A204.1 (cell line): Measurements from ENCODE around the gene MTURN.
"Not testable (repeated sequence)": the region's sequence is repeated elsewhere in the genome, so short reads cannot be mapped to it uniquely, and the experiment has no call there.

Source experiments
- FAIRE-seq: peaks from 2 replicates; lab custom pipeline; 2012; peaks lifted over from hg19 to GRCh38; lab: Jason Lieb, UNC

The MTURN gene

DNA sequence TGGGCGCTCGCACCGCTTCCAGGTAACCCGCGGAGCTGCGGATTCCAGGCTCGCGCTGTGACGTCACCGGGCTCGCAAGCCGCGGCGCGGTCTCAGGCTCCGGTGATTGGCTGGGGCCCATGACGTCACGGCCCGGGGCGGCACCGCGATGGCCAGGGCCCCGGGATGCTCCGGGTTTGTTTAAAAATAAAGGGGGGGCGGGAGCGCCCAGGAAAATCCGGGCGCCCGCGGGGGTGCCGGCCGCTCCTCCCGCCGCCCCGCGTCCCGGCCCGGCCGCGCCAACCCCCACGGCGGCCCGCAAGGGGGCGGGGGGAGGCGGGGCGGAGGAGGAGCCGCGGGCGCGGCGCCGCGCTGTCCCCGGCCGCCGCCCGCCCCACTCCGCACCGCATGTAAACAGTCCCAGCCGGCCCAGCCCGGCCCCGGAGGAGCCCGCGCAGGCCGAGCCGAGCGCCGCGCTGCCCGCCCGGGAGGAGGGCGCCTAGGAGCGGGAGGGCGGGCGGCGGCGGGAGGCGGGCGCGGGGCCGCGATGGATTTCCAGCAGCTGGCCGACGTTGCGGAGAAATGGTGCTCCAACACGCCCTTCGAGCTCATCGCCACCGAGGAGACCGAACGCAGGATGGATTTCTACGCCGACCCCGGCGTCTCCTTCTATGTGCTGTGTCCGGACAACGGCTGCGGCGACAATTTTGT, at the start of gene MTURN:
MTURN (plus strand) TSS at position 376 of the 690 bp plus-strand sequence; CDS start at position 527, 151 bp downstream.
- no peak for FAIRE-seq

DNA sequence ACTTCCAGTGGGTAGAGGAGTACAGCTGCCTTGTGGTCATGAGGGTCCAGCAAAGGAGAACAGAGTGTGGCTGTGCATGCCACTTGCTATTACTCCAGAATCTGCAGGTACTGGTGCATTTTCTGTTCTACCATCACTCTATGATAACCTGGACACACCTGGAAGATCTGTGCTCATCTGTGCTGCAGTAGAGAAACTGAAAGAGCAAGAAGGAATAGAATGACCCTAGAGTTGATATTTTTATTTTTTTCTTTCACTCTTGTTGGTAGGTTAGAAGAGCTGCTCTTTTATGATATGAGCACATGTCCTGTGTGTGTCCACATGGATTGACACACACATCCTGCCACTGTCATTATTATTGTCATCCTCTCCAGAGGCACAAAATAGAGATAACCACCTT, 48.3 kb upstream of the MTURN start:
- no peak for FAIRE-seq

DNA sequence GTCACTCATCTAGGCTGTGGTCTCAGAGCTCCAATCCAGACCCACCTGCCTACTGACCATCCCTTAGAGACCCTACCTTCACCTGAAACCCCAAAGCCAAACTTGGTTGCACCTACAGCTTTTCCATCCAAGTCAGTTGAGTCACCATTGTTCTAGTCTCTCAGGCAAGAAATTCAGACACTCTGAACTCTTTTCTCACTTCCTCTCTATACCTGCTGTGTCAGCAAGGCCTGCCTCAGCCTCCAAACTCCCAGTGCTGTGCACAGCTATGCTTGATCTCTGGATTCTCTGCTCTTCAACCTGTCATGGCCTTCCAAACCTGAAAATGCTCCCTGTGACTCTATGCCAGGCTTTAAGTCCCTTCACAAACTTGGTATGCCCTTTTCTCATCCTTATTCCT, 47.4 kb upstream of the MTURN start:
- no peak for FAIRE-seq

DNA sequence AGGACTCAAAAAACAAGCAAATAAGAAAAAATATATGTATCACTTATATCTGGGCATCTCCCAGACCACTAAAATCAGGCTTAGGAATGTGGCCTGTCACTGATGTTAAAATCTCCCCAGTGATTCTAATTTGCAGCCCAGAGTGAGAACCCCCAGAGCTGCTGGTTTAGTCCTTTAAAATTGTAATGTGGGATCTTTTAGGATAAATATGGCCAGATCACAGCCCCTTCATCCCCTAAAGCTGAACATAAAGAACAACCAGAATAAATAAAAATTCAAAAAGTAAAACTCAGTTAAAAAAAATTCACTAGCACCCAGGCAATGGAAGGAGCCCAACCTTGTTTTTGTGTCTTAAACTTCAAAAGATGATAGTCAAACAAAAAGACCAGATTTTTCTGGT, 46.4 kb upstream of the MTURN start:
- FAIRE-seq: no peak

DNA sequence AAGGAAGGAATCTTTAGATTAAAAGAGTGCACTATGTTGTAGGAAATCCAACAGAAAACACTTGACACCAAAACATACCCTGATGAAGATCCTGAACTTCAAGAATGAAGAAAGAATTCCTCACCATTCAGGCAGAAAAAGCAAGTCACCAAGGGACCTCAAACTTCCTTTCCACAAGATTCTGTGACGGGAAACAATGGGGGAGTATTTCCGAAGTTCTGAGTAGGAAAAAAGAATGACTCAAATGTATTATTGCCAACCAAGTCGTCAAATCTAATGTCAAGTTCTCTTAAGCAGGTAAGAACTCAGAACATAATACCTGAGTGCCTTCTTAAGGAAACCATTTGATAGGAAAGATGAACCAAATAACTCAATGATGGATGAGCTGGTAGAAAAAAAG, 44.7 kb upstream of the MTURN start:
- FAIRE-seq: no peak

DNA sequence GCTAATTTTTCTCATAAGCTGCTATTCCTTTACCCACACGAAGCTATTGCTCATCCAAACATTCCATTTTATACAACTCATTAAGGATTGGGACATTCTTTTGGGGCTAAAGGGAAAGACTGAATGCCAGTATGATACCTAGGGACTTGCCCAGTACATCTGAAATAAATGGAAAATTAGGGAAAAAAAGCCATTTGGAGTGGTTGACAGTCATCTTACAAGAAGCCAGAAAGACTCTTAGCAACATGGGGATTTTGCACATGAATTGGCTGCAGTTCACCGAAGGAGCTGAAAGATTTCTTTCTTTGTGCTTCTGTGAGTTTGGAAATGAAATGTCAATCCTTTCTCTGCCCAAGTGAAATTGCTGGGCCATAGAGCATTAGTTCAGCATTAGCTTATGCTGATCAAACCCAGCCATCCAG, 43.3 kb upstream of the MTURN start:
- no peak for FAIRE-seq

DNA sequence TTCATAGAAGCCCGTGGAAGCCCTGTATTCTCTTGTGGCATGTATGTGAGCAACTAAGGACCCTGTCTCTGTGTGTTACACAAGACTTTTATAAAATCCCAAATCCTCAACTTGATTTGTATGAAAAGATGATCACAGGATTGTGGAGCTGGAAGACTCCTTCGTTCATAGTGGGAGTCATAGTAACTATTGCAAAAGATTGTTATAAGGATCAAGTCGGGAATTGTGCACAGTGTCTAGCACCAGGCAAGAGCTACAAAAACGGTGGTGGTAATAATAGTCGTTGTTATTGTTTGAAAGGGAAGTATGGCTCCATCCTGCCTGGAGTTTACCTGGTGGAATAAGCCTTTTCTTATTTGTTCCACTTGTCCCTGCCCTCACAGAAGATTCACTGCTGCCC, 42.8 kb upstream of the MTURN start:
- FAIRE-seq: no peak

DNA sequence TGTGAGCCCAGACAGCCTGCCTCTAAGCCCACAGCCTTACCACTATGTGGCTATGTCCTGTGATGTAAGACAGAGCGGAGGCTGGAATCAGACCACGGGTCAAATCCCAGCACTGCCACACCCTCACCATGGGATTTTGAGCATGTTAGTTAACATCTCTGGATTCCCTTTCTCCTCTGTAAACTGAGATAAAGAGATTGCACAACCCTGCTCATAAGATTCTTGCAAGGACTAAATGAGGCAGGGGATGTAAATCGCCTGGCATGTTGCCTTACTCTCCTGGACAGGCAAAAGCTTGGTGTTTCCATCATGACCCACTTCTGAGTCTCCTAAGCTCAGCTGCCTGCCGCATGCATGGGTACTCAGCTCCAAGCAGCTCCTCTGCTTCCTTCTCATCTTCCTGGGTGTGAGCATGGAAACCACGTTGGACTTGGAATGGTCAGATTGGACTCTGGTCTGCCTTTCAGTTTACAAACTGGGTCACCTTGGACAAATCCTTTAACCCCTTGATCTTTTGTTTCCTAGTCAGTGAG, 41.3 kb upstream of the MTURN start:
- no peak for FAIRE-seq

DNA sequence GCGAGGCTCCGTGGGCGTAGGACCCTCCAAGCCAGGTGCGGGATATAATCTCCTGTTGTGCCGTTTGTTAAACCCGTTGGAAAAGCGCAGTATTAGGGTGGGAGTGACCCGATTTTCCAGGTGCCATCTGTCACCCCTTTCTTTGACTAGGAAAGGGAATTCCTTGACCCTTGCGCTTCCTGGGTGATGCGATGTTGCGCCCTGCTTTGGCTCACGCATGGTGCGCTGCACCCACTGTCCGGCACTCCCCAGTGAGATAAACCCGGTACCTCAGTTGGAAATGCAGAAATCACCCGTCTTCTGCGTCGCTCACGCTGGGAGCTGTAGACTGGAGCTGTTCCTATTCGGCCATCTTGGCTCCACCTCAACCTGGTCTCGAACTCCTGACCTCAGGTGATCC, 36.2 kb upstream of the MTURN start:
- not testable (repeated sequence) for FAIRE-seq

DNA sequence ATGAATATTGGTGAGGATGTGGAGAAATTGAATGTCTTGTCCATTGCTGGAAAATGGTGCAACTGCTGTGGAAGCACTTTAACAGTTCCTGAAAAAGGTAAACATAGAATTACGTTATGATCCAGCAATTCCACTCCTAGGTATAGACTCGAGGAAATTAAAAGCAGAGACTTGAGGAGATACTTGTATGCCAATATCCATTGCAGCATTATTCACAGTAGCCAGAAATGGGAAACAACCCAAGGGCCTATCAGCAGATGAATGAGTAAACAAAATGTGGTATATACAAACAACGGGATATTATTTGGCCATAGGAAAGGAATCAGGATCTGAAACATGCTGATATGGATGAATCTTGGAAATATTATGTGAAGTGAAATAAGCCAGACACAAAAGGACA, 32.5 kb upstream of the MTURN start:
- no peak for FAIRE-seq

DNA sequence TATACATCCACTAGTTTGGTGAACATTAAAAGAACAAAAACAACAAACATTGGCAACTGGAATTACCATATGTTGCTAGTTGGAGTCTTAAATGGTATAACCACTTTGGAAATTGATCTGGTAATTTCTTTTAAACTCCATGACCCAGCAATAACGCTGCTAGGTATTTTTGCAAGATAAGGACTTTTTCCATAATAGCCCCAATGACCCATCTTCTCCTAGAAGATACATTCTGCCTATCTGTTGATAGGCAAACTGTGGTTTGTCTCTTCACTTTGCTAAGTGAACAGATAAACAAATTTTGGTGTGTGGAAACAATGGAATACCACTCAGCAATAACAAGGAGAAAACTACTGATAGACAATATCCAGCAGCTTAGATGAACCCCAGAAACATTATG, 30.6 kb upstream of the MTURN start:
- no peak for FAIRE-seq

DNA sequence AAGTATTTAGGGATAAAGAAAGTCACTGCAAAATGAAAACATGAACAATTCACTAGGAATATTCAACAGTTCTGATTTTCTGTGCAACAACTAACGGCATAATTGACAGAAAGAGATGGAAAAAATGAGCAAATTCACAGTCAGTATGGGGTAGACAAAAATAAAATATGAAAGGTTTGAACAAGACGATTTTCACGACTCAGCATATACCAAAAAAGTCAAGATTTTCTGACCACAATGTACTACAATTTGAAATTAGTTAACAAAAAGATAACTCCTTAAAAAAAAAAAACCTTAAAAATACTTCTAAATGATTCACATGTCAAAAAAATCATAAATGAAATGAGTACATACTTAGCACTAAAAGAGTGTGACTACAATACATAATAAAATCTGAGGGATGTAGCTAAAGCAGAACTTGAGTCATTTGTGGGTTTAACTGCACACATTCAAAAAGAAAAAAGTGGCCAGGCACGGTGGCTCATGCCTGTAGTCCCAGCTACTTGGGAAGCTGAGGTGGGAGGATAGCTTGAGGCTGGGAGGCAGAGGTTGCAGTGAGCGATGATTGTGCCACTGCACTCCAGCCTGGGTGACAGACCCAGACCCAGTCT, 22.6 kb upstream of the MTURN start:
- FAIRE-seq: no peak

DNA sequence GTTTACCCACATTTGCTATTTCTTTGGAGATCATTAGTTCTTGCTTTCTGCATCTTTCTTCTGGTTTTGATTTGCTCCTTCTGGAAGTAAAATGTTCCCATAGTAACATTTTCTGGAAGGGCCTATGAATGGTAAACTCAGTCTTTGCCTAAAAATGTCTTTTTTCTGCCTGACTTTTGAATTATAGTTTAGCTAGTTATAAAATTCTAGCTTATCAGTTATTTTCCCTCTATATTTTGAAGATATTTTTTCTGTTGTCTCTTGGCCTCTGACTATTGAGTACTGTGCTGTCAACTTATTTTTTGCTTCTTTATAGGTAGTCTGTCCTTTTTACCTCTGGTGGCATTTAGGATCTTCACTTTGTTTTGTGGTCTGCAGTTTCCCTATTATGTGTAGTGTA, 21.6 kb upstream of the MTURN start:
- no peak for FAIRE-seq

DNA sequence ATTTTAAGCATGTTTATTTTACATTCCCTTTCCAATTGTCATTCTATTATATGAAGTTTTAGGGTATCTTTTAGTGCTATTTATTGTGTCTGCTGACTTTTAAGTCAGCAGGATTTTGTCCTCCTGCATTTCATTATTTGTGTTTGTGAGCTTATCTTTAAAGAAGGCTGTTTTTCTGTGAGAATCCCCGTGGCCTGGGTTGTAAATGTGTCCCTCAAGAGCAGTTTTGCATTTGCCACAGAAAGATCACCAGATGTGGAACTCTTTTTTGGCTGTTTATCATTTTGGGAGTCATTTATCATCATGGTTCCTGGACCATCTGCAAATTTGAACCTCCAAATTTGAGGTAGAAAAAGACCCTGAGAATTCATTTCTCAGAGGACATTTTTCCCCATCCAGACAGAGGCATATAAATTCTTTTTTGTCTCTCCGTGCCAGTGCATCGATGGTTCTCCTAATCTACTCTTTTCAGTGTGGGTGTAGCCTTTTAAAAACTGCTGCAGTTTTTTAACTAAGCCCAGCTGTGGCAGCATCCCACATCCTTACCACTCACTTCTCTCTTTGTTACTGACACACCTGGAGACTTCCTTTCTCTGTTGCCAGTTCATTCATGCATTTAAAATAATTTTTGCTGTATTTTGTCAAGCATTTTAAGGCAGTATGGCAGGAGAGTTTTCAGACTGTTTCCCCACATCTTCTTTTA, 20.1 kb upstream of the MTURN start:
- FAIRE-seq: no peak

DNA sequence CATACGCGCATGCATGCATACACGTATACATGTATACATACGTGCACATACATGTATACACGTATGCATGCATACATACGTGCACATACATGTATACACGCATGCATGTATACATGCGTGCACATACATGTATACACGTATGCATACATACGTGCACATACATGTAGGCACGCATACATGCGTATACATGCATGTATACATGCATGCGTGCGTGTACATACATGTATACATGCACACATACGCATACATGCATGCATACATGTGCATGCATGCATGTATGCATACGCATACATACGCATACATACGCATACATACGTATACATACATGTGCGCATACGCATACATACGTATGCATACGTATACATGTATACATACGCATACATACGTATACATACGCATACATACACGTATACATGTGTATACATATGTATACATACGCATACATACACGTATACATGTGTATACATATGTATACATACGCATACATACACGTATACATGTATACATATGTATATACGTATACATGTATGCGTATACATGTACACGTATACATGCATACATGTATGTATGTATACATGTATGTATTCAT, 19.0 kb upstream of the MTURN start:
- FAIRE-seq: no peak

DNA sequence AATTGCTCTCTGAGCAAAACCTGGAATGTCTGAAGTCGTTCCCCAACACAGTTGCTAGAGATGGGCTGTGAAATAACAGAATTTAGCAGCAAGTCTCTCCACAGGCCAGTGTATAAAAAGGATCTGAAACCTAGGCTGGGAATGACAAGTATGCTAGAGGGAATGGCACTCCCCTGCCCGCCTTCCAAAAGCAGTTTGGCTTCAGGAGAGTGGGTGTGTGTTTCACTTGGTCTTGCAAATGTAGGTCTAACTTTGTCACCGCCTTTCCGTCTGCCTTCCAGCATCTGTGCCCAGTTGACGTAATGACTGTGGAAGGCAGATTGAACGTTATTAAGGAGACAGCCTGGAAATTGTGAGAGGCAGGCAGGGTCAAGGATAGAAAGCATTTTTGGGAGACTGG, 18.0 kb upstream of the MTURN start:
- FAIRE-seq: no peak

DNA sequence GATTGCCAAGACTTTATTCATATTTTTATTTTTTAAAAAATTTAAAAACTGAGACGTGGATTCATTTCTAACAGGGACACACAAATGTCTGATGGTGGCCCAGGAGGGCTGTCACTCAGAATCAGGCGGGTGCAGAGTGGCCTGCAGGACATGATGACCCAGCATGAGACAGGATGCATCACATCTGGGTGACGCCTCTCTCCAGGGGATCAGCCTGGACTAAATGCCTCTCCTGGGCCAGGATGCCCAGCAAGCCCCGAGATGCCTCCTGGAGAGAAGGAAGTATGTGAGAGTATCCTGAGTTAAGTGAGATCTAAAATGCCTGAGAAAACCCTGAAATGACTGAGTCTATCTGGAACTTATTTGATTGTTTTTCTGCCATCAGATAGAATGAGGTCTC, 16.9 kb upstream of the MTURN start:
- FAIRE-seq: no peak

DNA sequence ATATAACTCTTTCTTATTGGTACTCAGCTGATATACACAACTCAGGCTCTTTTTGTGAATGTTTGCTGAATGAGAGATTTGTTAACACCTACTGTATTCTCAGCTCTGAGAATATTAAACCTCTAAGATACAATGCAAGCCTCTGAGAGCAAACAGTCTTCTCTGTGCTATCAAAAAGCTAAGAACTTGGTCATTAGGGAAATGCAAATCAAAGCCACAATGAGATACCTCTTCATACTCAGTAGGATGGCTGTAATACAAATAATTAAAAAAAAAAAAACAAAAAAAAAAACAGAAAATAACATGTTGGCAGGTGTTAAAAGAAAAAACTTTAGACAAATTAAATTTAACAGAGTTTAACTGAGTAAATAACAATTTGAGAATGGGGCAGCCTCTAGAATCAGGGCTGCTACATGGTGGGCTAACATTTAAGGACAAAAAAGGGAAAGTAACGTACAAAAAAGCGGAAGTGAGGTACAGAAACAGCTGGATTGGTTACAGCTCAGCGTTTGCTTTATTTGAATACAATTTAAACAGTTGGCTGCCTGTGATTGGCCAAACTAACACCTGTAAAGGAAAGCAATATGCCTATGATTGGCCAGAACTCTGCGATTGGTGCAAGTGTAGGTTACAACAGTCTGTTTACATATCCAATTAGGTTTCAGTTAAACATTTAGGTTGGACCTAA, 14.8 kb upstream of the MTURN start:
- no peak for FAIRE-seq

DNA sequence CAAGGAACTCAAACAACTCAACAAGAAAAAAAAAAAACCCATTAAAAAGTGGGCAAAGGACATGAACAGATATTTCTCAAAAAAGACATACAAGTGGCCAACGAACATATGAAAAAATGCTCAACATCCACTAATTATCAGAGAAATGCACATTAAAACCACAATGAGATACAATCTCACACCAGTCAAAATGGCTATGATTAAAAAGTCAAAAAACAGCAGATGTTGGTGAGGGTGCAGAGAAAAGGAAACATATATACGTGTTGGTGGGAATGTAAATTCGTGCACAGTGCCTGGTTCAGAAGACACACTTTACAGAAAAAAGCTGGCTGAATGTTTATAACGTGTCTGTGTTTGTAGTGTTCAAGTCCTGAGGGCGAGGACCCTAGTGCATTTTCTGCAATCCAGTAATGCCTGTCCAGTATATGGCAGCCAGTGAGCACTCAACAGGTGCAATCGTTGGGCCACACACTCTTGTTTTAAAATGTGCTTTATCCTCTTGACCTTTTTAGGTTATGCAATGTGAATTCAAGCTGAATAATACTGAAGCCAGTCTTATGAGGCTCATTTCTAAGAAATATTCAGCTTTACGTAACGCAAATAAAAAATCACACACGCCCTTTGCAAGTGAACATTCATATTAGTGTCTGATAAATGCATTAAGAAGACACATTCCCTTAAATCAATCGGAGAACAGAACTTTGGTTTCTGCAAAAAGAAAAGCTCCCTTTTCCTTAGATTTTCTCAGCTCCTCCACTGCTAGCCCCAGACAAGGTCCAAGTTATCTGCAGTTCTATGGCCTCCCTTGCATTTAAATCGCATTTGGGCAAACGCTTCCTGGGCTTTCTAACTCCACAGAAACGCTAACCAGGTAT, 813 bp upstream of the MTURN start:
- FAIRE-seq: no peak

DNA sequence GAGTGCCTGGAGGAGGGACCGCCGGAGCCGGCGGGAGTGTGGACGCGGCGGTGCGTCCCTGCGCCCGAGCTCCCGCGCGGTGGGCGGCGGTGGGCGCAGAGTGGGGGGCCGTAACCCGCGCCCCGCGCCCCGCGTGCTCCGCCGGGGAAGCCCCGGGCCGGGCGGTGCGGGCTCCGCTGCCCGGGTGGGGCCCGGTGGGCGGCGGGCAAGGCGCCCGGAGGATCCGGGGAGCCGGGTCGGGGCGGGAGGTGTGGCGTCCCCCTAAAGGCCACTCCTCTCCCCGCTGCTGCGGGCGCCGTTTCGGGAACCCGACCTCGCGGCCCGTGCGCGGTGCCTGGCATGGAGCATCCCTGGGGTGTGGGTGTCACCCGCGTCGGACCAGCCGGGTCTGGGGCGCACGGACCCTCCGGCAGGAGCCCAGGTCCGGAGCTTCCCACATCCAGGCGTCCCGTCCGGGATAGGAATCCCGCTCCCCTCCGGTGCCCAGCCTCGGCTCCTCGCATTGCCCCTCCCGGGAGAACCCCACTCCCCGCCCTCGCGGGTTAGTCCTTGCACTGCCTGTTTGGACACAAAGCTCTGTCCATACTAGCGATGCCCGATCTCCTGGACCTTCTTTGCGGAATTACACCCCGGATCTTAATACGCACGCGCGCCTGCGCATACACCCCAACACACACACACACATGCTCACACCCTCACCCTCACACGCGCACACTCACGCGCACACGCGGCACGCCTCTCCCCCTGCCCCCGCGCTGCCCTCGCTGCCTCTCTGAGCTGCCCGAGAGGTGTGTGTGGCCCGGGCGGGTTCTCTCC, 723 bp downstream of the MTURN start:
- no peak for FAIRE-seq
